GM13976 (cell line): Measurements from ENCODE around the gene NOD1.

Experiments
- DNase-seq: peaks from one replicate; pipeline ENCODE4 v3.0.0; 2012; ENCODE audit warnings: low spot score
- CTCF ChIP-seq: IDR thresholded peaks from 2 replicates; pipeline ENCODE4 v1.5.1; 2012; ENCODE audit warnings: borderline replicate concordance, mild to moderate bottlenecking; ENCODE audit not compliant: insufficient read depth; ENCODE audit errors: extremely low read depth, missing control alignments, control extremely low read depth
- in situ Hi-C: fragments of 300-500 bp; cut with MboI; formaldehyde crosslinking; loops from one replicate; pipeline ENCODE4 v1.12.0; 2022; ENCODE audit warnings: low sequenced_read_pairs, mixed read lengths, inconsistent platforms; ENCODE audit not compliant: unreplicated experiment

Gene NOD1

GRCh38 chr7:30430276-30430675 is 48.3 kb downstream of the NOD1 start:
- DNase-seq: no peak
- no peak for TF ChIP-seq CTCF
- in situ Hi-C loops: no loop called here

GRCh38 chr7:30429156-30429530 is 49.4 kb downstream of the NOD1 start:
- in situ Hi-C loops: no loop called here
- TF ChIP-seq CTCF: no peak
- DNase-seq: no peak

- DNase-seq: no peak
- in situ Hi-C loops: no loop called here
- no peak for TF ChIP-seq CTCF
These were observed 50.1 kb downstream of the NOD1 start for GRCh38 chr7:30428246-30429155.

GRCh38 chr7:30427296-30428070 is 51.1 kb downstream of the NOD1 start:
- TF ChIP-seq CTCF: no peak
- in situ Hi-C loops: no loop called here
- no peak for DNase-seq

- peak; percentile 6 for DNase-seq
- in situ Hi-C loops: loop anchor here (25.0 kb wide), 1 partner anchor 262 kb away; no protein-coding TSS in a partner anchor
- no peak for TF ChIP-seq CTCF
These were observed 54.1 kb downstream of the NOD1 start for GRCh38 chr7:30424506-30424905.

GRCh38 chr7:30423788-30424505 is 54.6 kb downstream of the NOD1 start:
- in situ Hi-C loops: loop anchor here (25.0 kb wide), 1 partner anchor 262 kb away; no protein-coding TSS in a partner anchor
- peak; percentile 18 for DNase-seq
- no peak for TF ChIP-seq CTCF
